ENCODE data around the gene GIMAP5.

The GIMAP5 gene

GRCh38 chr7:150737265-150738055, at the start of gene GIMAP5:
Gene GIMAP5 (plus strand): TSS chr7:150737418. CDS start chr7:150740885, 3,467 bp downstream.
- Mint-ChIP-seq H3K27ac (peak within 1 kb of the TSS; percentile 94), H3K4me1 (ENCODE audit: low read depth) (peaks cover 65% of the 10 kb centered on the region), H3K27me3 (ENCODE audit: low read depth) (no peaks in the 10 kb centered on the region), H3K9me3 (no peaks in the 10 kb centered on the region), H3K4me3 (peak within 1 kb of the TSS; percentile 95), H3K36me3 (ENCODE audit: low read depth) (peaks cover 49% of the 10 kb centered on the region)

DNA sequence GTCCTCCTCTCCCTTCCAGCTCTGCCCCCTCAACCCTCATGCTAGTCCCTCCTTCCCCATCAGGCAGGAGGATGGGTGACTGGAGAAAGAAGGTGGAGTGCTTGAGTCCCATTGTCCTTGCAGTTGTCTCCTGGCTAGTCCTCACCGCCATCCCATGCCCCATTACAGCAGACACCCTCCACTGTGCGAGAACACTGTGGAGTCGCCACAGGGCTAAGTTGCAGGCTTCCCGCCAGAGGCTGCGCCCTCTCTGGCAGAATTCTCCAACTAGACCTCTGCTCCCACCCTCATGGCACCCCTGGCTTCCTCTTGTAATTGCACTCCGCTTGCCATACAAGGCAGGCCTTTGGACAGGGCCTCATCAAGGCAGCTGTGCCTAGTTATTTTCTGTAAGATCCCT, 48.6 kb upstream of the GIMAP5 start:
- peaks cover 76% of the 10 kb centered on the region for H3K36me3 Mint-ChIP-seq (ENCODE audit: low read depth)
- peaks cover 49% of the 10 kb centered on the region for H3K9me3 Mint-ChIP-seq
- H3K27ac Mint-ChIP-seq: peak overlapping the region; percentile 95
- H3K4me1 Mint-ChIP-seq (ENCODE audit: low read depth): peaks cover 58% of the 10 kb centered on the region
- peak overlapping the region; percentile 94 for H3K4me3 Mint-ChIP-seq
- H3K27me3 Mint-ChIP-seq (ENCODE audit: low read depth): no peaks in the 10 kb centered on the region

DNA sequence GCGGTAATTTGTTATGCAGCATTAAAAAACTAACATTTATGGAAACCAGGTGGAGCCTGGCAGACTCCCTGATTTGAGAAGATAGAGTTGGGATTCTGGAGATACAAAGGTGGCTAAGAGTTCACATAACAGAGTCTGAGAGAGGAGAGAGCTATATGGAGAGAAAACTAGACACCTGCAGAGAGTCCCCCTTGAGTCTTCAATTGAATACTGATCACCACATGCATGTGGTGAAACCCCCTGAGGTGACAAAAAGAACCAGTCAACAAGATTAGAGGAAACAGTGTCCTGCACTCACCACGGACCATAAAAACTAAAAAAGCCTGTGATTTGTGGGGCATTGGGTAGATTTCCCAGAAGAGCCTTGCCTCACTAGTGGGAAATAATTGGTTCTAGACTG, 41.6 kb upstream of the GIMAP5 start:
- peaks cover 18% of the 10 kb centered on the region for H3K4me1 Mint-ChIP-seq (ENCODE audit: low read depth)
- H3K36me3 Mint-ChIP-seq (ENCODE audit: low read depth): peaks cover 80% of the 10 kb centered on the region
- H3K27me3 Mint-ChIP-seq (ENCODE audit: low read depth): no peaks in the 10 kb centered on the region
- no peak overlapping the region for H3K4me3 Mint-ChIP-seq
- peaks cover 82% of the 10 kb centered on the region for H3K9me3 Mint-ChIP-seq
- no peak overlapping the region for H3K27ac Mint-ChIP-seq

DNA sequence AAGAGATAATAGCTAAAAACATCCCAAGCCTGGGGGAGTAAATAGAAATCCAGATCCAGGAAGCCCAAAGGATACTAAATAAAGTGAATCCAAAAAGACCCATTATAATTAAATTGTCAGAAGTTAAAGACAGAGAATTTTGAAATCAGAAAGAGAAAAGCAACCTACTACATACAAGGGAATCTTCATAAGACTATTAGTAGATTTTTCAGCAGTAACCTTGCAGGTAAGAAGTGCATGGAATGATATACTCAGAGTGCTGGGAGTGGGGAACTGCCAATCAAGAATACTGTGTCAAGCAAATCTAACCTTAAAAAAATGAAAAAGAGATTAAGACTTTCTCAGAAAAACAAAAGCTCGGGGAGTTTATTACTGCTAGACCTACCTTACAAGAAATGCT, 34.0 kb upstream of the GIMAP5 start:
- Mint-ChIP-seq H3K27me3 (ENCODE audit: low read depth) (no peaks in the 10 kb centered on the region), H3K4me3 (no peak overlapping the region), H3K4me1 (ENCODE audit: low read depth) (peaks cover 4% of the 10 kb centered on the region), H3K9me3 (peaks cover 84% of the 10 kb centered on the region), H3K27ac (no peak overlapping the region), H3K36me3 (ENCODE audit: low read depth) (peaks cover 75% of the 10 kb centered on the region)

DNA sequence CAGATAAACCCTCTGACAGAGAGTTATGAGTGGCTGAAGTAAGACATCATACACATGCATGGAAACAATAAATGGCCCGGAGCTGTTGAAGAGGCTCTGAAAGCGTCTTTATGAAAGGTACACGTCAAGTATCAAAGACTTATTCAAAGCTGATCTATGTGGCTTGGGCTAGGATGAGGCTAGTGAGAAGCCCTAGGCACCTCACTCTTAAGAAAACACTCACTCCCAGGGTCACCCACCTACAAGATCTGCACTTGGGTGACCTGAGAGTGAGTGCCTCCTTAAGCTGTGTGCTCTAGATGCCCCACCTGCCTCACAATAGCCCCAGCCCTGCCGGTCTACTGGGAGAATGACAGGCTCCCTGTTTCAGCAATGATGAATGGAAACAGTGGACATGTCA, 21.9 kb upstream of the GIMAP5 start:
- H3K27ac Mint-ChIP-seq: peak overlapping the region; percentile 93
- peaks cover 24% of the 10 kb centered on the region for H3K9me3 Mint-ChIP-seq
- H3K4me1 Mint-ChIP-seq (ENCODE audit: low read depth): peaks cover 43% of the 10 kb centered on the region
- H3K4me3 Mint-ChIP-seq: peak overlapping the region; percentile 88
- H3K36me3 Mint-ChIP-seq (ENCODE audit: low read depth): peaks cover 51% of the 10 kb centered on the region
- H3K27me3 Mint-ChIP-seq (ENCODE audit: low read depth): no peaks in the 10 kb centered on the region

DNA sequence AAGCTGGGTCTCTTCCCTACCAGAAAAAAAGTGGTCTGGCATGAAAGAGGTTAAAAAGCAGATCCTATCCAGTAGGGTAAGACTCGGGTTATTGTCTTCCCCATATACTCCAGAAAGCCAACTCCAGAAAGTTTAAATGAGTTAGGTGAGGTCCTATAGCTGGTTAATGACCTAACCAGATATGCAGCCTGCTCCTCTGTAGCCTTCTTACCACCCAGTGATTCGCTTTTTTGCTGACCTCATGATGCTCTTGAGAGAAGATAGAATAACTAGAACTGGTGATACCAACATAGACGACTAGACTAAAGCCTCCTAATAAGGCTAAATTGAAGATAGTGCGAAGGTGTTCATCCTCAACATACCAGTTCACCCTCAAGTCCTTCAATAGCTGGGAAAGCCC, 21.5 kb upstream of the GIMAP5 start:
- peak overlapping the region; percentile 88 for H3K4me3 Mint-ChIP-seq
- H3K9me3 Mint-ChIP-seq: peaks cover 24% of the 10 kb centered on the region
- H3K27me3 Mint-ChIP-seq (ENCODE audit: low read depth): no peaks in the 10 kb centered on the region
- peak overlapping the region; percentile 93 for H3K27ac Mint-ChIP-seq
- peaks cover 53% of the 10 kb centered on the region for H3K36me3 Mint-ChIP-seq (ENCODE audit: low read depth)
- peaks cover 43% of the 10 kb centered on the region for H3K4me1 Mint-ChIP-seq (ENCODE audit: low read depth)

GRCh38 chr7:150716368-150716767, 20.9 kb upstream of the GIMAP5 start, which contains the start of gene GIMAP1:
Gene GIMAP1 (plus strand): TSS chr7:150716613. CDS start chr7:150719048, 2,435 bp downstream.
- Mint-ChIP-seq H3K27ac (peak within 1 kb of the TSS; percentile 93), H3K27me3 (ENCODE audit: low read depth) (no peaks in the 10 kb centered on the region), H3K36me3 (ENCODE audit: low read depth) (peaks cover 60% of the 10 kb centered on the region), H3K4me3 (peak within 1 kb of the TSS; percentile 88), H3K9me3 (peaks cover 24% of the 10 kb centered on the region), H3K4me1 (ENCODE audit: low read depth) (peaks cover 48% of the 10 kb centered on the region)

- H3K36me3 Mint-ChIP-seq (ENCODE audit: low read depth): peaks cover 65% of the 10 kb centered on the region
- peaks cover 52% of the 10 kb centered on the region for H3K4me1 Mint-ChIP-seq (ENCODE audit: low read depth)
- peak overlapping the region; percentile 88 for H3K4me3 Mint-ChIP-seq
- peaks cover 24% of the 10 kb centered on the region for H3K9me3 Mint-ChIP-seq
- H3K27me3 Mint-ChIP-seq (ENCODE audit: low read depth): no peaks in the 10 kb centered on the region
- peak overlapping the region; percentile 93 for H3K27ac Mint-ChIP-seq
Measured at GRCh38 chr7:150716939-150717338, 20.3 kb upstream of the GIMAP5 start.

DNA sequence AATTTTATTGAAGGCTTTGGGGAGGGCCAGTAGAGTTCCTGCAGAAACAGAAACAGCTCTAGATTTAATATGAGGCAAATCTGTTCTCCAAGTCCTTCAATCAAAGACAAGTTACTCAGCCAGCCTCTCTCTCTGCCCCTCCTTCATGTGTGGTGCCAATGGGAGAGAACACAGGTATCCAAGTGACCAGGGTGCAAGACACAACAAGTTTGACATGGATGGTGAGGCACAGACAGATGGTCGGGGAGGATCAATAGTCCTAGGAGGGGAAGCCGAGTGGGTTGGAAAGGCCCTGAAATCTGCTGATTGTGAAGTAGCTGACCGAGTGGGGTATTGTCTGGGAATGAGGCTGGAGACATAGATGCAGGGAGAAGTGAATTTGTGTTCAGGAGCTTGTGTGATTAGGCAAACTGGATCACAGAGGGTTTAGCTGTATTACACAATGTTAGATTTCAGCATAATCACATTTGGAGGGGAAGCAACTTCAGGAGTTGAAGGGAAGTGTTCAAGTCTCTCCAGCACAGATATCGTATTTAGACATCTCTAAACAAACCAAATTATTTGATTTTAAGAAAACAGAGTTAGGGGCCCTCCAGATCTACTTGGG, 19.3 kb upstream of the GIMAP5 start:
- Mint-ChIP-seq H3K4me1 (ENCODE audit: low read depth) (peaks cover 59% of the 10 kb centered on the region), H3K9me3 (peaks cover 15% of the 10 kb centered on the region), H3K27ac (peak overlapping the region; percentile 76), H3K27me3 (ENCODE audit: low read depth) (no peaks in the 10 kb centered on the region), H3K4me3 (peak overlapping the region; percentile 88), H3K36me3 (ENCODE audit: low read depth) (peaks cover 68% of the 10 kb centered on the region)

GRCh38 chr7:150719436-150719835, 17.8 kb upstream of the GIMAP5 start:
- Mint-ChIP-seq H3K27me3 (ENCODE audit: low read depth) (no peaks in the 10 kb centered on the region), H3K36me3 (ENCODE audit: low read depth) (peaks cover 75% of the 10 kb centered on the region), H3K9me3 (peaks cover 5% of the 10 kb centered on the region), H3K4me1 (ENCODE audit: low read depth) (peaks cover 65% of the 10 kb centered on the region), H3K4me3 (peak overlapping the region; percentile 88), H3K27ac (peak overlapping the region; percentile 76)

GRCh38 chr7:150719960-150720891, 17.0 kb upstream of the GIMAP5 start:
- no peaks in the 10 kb centered on the region for H3K27me3 Mint-ChIP-seq (ENCODE audit: low read depth)
- peaks cover 82% of the 10 kb centered on the region for H3K36me3 Mint-ChIP-seq (ENCODE audit: low read depth)
- peaks cover 4% of the 10 kb centered on the region for H3K9me3 Mint-ChIP-seq
- peak overlapping the region; percentile 88 for H3K4me3 Mint-ChIP-seq
- H3K4me1 Mint-ChIP-seq (ENCODE audit: low read depth): peaks cover 60% of the 10 kb centered on the region
- H3K27ac Mint-ChIP-seq: peak overlapping the region; percentile 76

GRCh38 chr7:150721970-150722373, 15.2 kb upstream of the GIMAP5 start:
- Mint-ChIP-seq H3K4me1 (ENCODE audit: low read depth) (peaks cover 58% of the 10 kb centered on the region), H3K9me3 (peaks cover 16% of the 10 kb centered on the region), H3K27ac (peak overlapping the region; percentile 62), H3K36me3 (ENCODE audit: low read depth) (peaks cover 88% of the 10 kb centered on the region), H3K4me3 (peak overlapping the region; percentile 79), H3K27me3 (ENCODE audit: low read depth) (no peaks in the 10 kb centered on the region)

DNA sequence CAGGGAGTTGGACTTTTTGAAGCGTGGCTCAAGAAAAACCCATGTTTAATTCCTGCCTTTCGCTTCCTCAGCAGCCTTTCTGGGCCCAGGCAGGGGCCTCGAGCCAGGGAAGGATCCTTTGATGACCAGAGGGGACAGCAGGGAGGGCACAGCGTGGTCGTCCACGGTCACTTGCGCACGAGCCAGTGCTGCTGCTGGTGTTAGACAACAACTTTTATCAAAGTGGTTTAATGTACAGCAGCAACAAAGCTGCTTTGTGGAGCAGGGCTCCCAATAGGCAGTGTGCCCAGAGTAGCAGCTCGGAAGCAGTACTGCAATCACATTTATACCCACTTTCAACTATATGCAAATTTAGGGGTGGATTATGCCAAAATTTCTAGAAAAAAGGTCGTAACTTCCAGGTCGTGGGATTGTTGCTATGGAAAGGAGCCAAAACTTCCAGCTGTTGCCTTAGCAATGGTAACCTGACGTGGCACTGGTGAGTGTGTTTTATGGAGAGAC, 14.7 kb upstream of the GIMAP5 start:
- Mint-ChIP-seq H3K9me3 (peaks cover 22% of the 10 kb centered on the region), H3K4me3 (peak overlapping the region; percentile 79)

GRCh38 chr7:150723467-150723866, 13.8 kb upstream of the GIMAP5 start:
- Mint-ChIP-seq H3K36me3 (ENCODE audit: low read depth) (peaks cover 91% of the 10 kb centered on the region), H3K27ac (peak overlapping the region; percentile 67), H3K4me1 (ENCODE audit: low read depth) (peaks cover 57% of the 10 kb centered on the region), H3K27me3 (ENCODE audit: low read depth) (no peaks in the 10 kb centered on the region), H3K4me3 (peak overlapping the region; percentile 62), H3K9me3 (peaks cover 31% of the 10 kb centered on the region)

More for the DNA sequence above, 14.7 kb upstream of the GIMAP5 start:
- H3K4me1 Mint-ChIP-seq (ENCODE audit: low read depth): peaks cover 60% of the 10 kb centered on the region
- H3K36me3 Mint-ChIP-seq (ENCODE audit: low read depth): peaks cover 90% of the 10 kb centered on the region
- peak overlapping the region; percentile 62 for H3K27ac Mint-ChIP-seq
- H3K27me3 Mint-ChIP-seq (ENCODE audit: low read depth): no peaks in the 10 kb centered on the region
